ENCODE measurements around the gene ACSM3. TPM values are rescaled to one million over a fixed set of nuclear protein-coding genes. Genes with fewer than 3 reads are reported as not detected.
A peak's percentile ranks its signal among the peaks of the same experiment; 100 is the strongest.
"Not testable (repeated sequence)": the region's sequence is repeated elsewhere in the genome, so short reads cannot be mapped to it uniquely, and the experiment has no call there.

Gene ACSM3, protein sequence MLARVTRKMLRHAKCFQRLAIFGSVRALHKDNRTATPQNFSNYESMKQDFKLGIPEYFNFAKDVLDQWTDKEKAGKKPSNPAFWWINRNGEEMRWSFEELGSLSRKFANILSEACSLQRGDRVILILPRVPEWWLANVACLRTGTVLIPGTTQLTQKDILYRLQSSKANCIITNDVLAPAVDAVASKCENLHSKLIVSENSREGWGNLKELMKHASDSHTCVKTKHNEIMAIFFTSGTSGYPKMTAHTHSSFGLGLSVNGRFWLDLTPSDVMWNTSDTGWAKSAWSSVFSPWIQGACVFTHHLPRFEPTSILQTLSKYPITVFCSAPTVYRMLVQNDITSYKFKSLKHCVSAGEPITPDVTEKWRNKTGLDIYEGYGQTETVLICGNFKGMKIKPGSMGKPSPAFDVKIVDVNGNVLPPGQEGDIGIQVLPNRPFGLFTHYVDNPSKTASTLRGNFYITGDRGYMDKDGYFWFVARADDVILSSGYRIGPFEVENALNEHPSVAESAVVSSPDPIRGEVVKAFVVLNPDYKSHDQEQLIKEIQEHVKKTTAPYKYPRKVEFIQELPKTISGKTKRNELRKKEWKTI
- total RNA-seq: 115 to 122 TPM (median 118 TPM) in 3 replicates

DNA sequence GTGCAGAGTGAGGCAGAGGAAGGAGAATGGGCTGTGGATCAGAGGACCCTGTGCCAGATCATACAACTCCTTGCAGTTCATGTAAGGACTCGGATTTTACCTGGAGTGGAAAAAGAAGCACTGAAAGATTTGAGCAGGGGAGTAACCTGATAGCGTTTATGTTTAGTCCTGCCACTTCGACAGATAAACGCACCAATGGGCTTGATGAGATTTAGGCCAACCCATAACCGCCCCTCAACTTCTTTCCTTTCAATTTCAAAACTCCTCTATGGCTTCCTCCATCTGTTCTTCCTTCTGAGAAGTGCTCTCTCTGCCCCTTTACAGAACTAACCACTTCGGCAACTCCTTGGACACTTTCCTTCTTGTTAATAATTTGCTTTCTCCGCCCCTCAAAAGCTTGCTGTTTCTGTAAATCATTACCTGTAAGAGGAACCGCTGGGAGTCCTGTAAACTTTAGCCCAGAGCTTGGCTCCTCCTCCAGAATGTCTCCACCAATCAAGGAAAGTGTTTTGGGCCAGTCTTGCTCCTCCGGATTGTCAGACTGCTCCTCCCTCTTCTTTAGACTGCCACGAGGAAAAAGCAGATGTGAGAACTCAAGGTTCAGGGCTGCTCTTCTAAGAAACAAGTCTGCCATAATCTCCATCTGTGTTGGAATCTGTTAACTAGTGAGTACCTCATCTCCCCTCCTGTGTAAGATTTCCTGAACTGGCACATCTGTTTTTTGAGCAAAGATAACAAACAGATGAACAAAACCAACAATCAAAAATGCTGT lies at the start of gene ACSM3:
ACSM3 (plus strand) TSS at position 554 of the 772 bp plus-strand sequence. CDS start 6,021 bp downstream, outside the sequence.
- peak within 1 kb of the TSS; percentile 68 for H3K27ac Mint-ChIP-seq
- H3K4me1 Mint-ChIP-seq: peaks cover 16% of the 10 kb centered on the region
- peak in 1 of 2 experiments; percentile 41 for DNase-seq (ENCODE audit: low spot score in 2 of 2, unreplicated experiment in 2 of 2)
- peaks cover 39% of the 10 kb centered on the region for H3K36me3 Mint-ChIP-seq
- peaks cover 22% of the 10 kb centered on the region for H3K9me3 Mint-ChIP-seq
- TF ChIP-seq, protein P1, sequence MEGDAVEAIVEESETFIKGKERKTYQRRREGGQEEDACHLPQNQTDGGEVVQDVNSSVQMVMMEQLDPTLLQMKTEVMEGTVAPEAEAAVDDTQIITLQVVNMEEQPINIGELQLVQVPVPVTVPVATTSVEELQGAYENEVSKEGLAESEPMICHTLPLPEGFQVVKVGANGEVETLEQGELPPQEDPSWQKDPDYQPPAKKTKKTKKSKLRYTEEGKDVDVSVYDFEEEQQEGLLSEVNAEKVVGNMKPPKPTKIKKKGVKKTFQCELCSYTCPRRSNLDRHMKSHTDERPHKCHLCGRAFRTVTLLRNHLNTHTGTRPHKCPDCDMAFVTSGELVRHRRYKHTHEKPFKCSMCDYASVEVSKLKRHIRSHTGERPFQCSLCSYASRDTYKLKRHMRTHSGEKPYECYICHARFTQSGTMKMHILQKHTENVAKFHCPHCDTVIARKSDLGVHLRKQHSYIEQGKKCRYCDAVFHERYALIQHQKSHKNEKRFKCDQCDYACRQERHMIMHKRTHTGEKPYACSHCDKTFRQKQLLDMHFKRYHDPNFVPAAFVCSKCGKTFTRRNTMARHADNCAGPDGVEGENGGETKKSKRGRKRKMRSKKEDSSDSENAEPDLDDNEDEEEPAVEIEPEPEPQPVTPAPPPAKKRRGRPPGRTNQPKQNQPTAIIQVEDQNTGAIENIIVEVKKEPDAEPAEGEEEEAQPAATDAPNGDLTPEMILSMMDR (IDR thresholded peaks at IDR 0.05; ENCODE audit: unreplicated experiment): no peak
- H3K27me3 Mint-ChIP-seq (ENCODE audit: low read depth): no peaks in the 10 kb centered on the region
- peak within 1 kb of the TSS; percentile 68 for H3K4me3 Mint-ChIP-seq

DNA sequence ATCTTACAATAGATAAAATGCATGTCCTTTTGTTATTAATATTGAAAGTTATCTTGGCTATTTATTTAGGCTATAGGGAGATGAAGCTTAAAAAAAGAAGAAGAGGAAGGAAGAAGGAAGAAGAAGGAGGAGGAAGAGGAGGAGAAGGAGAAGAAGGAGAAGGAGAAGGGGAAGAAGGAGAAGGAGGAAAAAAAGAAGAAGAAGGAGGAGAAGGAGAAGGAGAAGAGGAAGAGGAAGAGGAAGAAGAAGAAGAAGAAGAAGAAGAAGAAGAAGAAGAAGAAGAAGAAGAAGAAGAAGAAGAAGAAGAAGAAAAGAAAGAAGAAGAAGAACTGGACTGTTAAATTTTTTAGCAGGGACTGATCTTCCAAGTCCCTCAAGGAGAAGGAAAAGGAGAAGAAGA lies 46.1 kb upstream of the ACSM3 start:
- H3K27ac Mint-ChIP-seq; H3K27me3 Mint-ChIP-seq (ENCODE audit: low read depth); H3K4me1 Mint-ChIP-seq; DNase-seq (ENCODE audit: low spot score in 2 of 2, unreplicated experiment in 2 of 2); H3K4me3 Mint-ChIP-seq: not testable (repeated sequence)
- peaks cover 41% of the 10 kb centered on the region for H3K36me3 Mint-ChIP-seq
- peaks cover 13% of the 10 kb centered on the region for H3K9me3 Mint-ChIP-seq

DNA sequence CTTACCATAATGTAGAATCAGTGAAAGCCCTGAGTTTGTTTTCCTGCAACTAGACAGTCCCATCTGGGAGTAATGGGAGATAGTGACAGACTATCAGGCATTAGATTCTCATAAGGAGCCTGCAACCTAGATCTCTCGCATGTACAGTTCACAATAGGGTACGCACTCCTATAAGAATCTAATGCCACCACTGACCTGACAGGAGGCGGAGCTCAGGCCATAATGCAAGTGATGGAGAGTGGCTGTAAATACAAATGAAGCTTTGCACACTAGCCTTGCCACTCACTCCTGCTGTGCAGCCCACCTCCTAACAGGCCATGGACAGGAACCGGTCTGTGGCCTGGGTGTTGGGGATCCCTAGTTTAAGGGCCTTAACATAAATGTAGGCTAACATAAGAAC lies 43.6 kb upstream of the ACSM3 start:
- Mint-ChIP-seq H3K27me3 (ENCODE audit: low read depth) (no peaks in the 10 kb centered on the region), H3K4me3 (no peak overlapping the region)

DNA sequence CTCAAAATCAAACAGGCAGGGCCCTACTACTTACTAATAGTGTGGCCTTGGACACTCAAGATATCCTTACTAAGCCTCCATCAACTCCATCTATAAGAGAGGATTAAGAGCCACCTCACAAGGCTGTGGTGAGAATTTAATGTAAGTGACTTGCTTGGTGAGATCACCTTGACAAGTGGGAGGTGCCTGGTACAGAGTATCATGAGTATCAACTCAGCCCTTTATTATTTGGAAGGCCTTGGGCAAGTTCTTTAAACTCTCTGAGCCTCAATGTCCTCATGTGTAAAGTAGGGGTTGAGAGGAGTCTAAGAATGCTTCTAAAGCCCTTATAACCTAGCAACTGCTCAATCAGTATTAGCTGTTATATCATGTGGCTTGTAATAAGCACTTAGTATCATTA lies 37.2 kb upstream of the ACSM3 start:
- Mint-ChIP-seq H3K4me1 (peaks cover 7% of the 10 kb centered on the region), H3K4me3 (no peak overlapping the region), H3K36me3 (peaks cover 30% of the 10 kb centered on the region), H3K27me3 (ENCODE audit: low read depth) (no peaks in the 10 kb centered on the region), H3K9me3 (no peaks in the 10 kb centered on the region), H3K27ac (no peak overlapping the region)
- TF ChIP-seq, protein P1 (IDR thresholded peaks at IDR 0.05; ENCODE audit: unreplicated experiment): no peak
- no peak for DNase-seq (ENCODE audit: low spot score in 2 of 2, unreplicated experiment in 2 of 2)

More for the DNA sequence above, 43.6 kb upstream of the ACSM3 start:
- Mint-ChIP-seq H3K9me3 (peaks cover 5% of the 10 kb centered on the region), H3K4me1 (no peaks in the 10 kb centered on the region), H3K27ac (no peak overlapping the region), H3K36me3 (peaks cover 31% of the 10 kb centered on the region)
- TF ChIP-seq, protein P1 (IDR thresholded peaks at IDR 0.05; ENCODE audit: unreplicated experiment): no peak
- DNase-seq (ENCODE audit: low spot score in 2 of 2, unreplicated experiment in 2 of 2): no peak

DNA sequence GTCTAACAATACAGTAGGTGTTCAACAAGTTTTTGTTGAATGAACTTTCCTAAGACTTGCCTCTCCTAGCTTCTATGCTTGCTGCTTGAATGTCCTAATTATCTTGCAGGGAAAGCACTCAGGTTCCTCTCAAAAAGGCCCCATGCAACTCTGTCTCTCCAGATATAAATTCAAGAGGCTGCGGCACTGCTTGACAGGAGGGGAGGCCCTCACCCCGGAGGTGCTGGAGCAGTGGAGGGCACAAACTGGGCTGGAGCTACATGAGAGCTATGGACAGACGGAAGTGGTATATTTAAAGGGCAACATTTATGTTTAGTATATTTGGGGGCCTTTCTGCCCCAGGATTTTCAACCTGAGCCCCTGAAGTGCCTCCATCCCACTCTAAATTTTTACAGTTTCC lies 36.6 kb upstream of the ACSM3 start:
- Mint-ChIP-seq H3K9me3 (no peaks in the 10 kb centered on the region), H3K27me3 (ENCODE audit: low read depth) (no peaks in the 10 kb centered on the region), H3K4me1 (peaks cover 7% of the 10 kb centered on the region), H3K4me3 (no peak overlapping the region), H3K36me3 (peaks cover 30% of the 10 kb centered on the region), H3K27ac (no peak overlapping the region)
- TF ChIP-seq, protein P1 (IDR thresholded peaks at IDR 0.05; ENCODE audit: unreplicated experiment): no peak
- no peak for DNase-seq (ENCODE audit: low spot score in 2 of 2, unreplicated experiment in 2 of 2)
